Measurements from ENCODE around the gene NBL1.

DNA sequence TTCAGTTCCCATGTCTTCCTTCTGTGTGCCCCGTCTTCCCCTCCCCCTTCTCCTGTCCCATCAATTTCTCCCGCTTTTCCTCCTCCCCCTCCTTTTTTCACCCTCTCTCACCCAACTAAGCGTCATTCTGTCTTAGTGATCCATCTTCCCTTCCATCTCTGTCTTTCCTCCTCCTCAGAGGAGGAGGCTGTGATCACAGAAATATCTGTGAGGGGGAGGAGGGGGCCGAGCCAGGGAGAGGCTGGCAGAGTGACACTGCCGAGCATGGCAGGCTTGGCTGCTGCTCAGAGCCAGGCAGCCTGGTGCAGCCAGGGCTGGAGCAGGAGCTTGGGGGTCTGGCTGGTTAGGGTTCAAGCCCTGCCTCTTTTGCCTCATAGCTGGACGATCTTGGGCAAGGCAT lies 28.1 kb downstream of the NBL1 start:
- TF ChIP-seq, protein P1, sequence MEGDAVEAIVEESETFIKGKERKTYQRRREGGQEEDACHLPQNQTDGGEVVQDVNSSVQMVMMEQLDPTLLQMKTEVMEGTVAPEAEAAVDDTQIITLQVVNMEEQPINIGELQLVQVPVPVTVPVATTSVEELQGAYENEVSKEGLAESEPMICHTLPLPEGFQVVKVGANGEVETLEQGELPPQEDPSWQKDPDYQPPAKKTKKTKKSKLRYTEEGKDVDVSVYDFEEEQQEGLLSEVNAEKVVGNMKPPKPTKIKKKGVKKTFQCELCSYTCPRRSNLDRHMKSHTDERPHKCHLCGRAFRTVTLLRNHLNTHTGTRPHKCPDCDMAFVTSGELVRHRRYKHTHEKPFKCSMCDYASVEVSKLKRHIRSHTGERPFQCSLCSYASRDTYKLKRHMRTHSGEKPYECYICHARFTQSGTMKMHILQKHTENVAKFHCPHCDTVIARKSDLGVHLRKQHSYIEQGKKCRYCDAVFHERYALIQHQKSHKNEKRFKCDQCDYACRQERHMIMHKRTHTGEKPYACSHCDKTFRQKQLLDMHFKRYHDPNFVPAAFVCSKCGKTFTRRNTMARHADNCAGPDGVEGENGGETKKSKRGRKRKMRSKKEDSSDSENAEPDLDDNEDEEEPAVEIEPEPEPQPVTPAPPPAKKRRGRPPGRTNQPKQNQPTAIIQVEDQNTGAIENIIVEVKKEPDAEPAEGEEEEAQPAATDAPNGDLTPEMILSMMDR (conservative IDR thresholded peaks at IDR 0.05; ENCODE audit: low read depth, low read length): no peak
- no peak for TF ChIP-seq EZH2phosphoT487 (IDR thresholded peaks at IDR 0.05; ENCODE audit: borderline replicate concordance, low read length)
- no peak for TF ChIP-seq EZH2 (IDR thresholded peaks at IDR 0.05; ENCODE audit: low read length, unreplicated experiment)

All from PC-3 (cell line).